ENCODE data around the gene JARID2. TPM values are rescaled to one million over a fixed set of nuclear protein-coding genes. Genes with fewer than 3 reads are reported as not detected.

JARID2 gene
- total RNA-seq, 1 experiment from 2014 or later, result 23.6 TPM

DNA sequence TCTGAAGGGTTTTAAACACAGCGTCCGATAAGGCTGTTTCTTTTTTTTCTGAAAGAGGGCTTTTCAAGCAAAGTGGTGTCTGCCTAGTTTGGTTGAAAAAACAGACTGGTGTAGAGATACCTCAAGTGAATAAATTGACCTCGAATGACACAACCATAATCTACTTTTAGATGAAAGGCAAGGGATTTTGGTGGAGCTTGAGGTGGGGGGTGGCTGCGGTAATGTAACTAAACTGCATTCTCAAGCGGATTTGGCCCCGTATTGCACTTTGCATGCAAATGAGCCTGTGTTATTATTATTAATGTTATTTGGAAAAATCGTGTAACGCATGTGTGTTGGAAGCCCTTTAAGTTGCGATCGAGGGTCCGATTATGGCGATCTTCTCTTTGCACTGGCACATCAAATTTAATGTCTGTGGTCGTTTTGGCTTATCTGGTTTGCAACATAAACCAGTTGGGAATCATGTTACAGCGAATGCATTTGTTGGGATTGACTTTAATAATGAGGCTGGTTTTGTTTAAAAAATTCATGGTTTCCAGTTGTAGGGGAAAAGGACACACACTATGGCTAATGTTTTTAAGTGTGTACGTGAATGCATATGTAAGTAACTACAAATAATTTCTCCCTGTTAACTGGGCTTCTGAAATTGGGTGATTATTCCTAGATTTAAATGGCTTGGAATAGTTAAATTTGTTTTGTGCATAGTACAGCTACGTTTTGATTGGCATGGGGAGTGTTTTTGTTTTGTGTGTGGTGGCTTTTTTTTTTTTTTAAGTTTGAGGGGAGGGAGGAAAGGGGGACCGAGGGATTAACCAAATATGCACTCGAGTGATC, 1.0 kb downstream of the JARID2 start (continued):
- TF ChIP-seq SRF (IDR thresholded peaks at IDR 0.05; ENCODE audit: low read depth), result no peak
- TF ChIP-seq POLR2AphosphoS5 (IDR thresholded peaks at IDR 0.05; ENCODE audit: low read depth, low read length), result no peak

GRCh38 chr6:15247500-15248450, 1.9 kb downstream of the JARID2 start:
- Histone ChIP-seq H3K27ac (ENCODE audit: low read depth, low read length) (peak overlapping the region; percentile 70), H3K79me2 (ENCODE audit: insufficient read depth, low read length) (peaks cover 59% of the 10 kb centered on the region), H3K4me3 (replicated peaks in 1 of 2; ENCODE audit: low read depth in 1 of 2, low read length in 2 of 2) (peak overlapping the region; percentile 72 to 81), H3K36me3 (ENCODE audit: control insufficient read depth in 1 of 2, insufficient read depth in 2 of 2, low read length in 2 of 2) (no peaks in the 10 kb centered on the region; a peak in 1 of 4 replicates), H3K9me2 (ENCODE audit: insufficient read depth) (no peaks in the 10 kb centered on the region), H3K4me2 (ENCODE audit: low read length) (peak overlapping the region; percentile 90), H3K4me1 (ENCODE audit: control insufficient read depth in 1 of 2, insufficient read depth in 2 of 2, low read length in 2 of 2) (peaks cover 16 to 44% of the 10 kb centered on the region in 2 experiments), H3K9ac (ENCODE audit: low read length) (peak overlapping the region; percentile 82), H3K27me3 (ENCODE audit: insufficient read depth, low read length) (no peaks in the 10 kb centered on the region), H4K20me1 (ENCODE audit: insufficient read depth) (no peaks in the 10 kb centered on the region), H2AFZ (ENCODE audit: low read depth, low read length, poor library complexity, severe bottlenecking) (no peak overlapping the region), H3K9me3 (ENCODE audit: control insufficient read depth in 1 of 2, insufficient read depth in 1 of 2, low read depth in 1 of 2, low read length in 2 of 2) (no peaks in the 10 kb centered on the region)
- peak; percentile 22; the same call in 1 of the 2 replicates for TF ChIP-seq ZFX (IDR thresholded peaks at IDR 0.05)
- TF ChIP-seq CTCF (IDR thresholded peaks at IDR 0.05 in 2 of 3, conservative IDR thresholded peaks at IDR 0.05 in 1 of 3; ENCODE audit: borderline replicate concordance in 1 of 3, insufficient read depth in 1 of 3, low read depth in 2 of 3, low read length in 2 of 3), result peak in 1 of 3 experiments; percentile 7; a peak in 1 of 6 replicates
- TF ChIP-seq TCF7L2 (IDR thresholded peaks at IDR 0.05; ENCODE audit: borderline replicate concordance, extremely low read depth, insufficient read depth, insufficient read length), result no peak
- POLR2A ChIA-PET, result no interaction called here
- CTCF ChIA-PET, result interaction anchor here (0.6 kb wide), 1 partner anchor 632 kb away, joined by 3 read pairs; no protein-coding TSS in a partner anchor
- ATAC-seq (peak; percentile 25), DNase-seq (ENCODE audit: low read depth, low spot score) (no peak)
- BruUV-seq (replicated peaks), result TSS peak; percentile 36
- RAD21 ChIA-PET (ENCODE audit: low non-redundant PET in 1 of 2, low total read pairs in 2 of 2, uncharacterized antibody in 2 of 2, unreplicated experiment in 2 of 2), result interaction anchor here in 1 of 2 experiments (0.6 to 0.7 kb wide), 2 partner anchors 51 to 501 kb away, joined by 3 read pairs; no protein-coding TSS in a partner anchor
- intact Hi-C loops (cut with micrococcal nuclease), result loop anchor here (5.0 to 10.0 kb wide), 6 partner anchors 145 to 1033 kb away; no protein-coding TSS in a partner anchor
